ENCODE data around the gene USP6NL.
"Not testable (repeated sequence)": the region's sequence is repeated elsewhere in the genome, so short reads cannot be mapped to it uniquely, and the experiment has no call there.

Gene USP6NL

DNA sequence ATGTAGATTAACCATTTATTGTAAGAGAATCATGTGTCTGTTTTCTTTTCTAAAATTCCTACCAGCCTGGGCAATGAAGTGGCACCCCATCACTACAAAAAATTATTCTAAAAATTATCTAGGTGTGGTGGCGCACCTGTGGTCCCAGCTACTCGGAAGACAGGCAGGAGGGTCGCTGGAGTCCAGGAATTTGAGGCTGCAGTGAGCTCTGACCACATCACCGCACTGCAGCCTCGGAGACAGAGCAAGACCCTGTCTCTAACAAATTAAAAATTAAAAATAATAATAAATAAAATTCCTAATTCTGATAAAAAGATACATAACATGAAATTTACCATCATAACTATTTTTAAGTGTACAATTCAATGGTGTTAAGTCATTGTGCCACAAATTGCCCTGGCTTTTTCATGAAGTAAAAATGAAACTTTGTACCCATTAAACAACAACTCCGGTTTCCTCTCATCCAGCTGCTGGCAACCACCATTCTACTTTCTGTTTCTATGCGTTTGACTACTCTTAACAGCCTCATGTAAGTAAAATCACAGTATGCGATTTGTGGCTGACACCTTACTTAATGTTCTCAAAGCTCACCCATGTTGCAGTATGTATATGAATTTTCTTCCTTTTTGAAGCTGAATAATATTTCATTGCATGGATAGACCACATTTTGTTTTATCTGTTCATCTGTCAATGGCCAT lies 20.6 kb upstream of the USP6NL start:
- H3K27ac ChIP-seq (replicated peaks), result no peak overlapping the region
- TF ChIP-seq SPI1 (IDR thresholded peaks at IDR 0.05; ENCODE audit: borderline replicate concordance, low read depth) (no peak), CTCF (IDR thresholded peaks at IDR 0.05; ENCODE audit: insufficient read depth, low read length) (no peak), GABPA (IDR thresholded peaks at IDR 0.05; ENCODE audit: low read depth) (no peak), POLR2AphosphoS5 (IDR thresholded peaks at IDR 0.05; ENCODE audit: low read depth) (no peak)
- TF ChIP-seq, protein P1, sequence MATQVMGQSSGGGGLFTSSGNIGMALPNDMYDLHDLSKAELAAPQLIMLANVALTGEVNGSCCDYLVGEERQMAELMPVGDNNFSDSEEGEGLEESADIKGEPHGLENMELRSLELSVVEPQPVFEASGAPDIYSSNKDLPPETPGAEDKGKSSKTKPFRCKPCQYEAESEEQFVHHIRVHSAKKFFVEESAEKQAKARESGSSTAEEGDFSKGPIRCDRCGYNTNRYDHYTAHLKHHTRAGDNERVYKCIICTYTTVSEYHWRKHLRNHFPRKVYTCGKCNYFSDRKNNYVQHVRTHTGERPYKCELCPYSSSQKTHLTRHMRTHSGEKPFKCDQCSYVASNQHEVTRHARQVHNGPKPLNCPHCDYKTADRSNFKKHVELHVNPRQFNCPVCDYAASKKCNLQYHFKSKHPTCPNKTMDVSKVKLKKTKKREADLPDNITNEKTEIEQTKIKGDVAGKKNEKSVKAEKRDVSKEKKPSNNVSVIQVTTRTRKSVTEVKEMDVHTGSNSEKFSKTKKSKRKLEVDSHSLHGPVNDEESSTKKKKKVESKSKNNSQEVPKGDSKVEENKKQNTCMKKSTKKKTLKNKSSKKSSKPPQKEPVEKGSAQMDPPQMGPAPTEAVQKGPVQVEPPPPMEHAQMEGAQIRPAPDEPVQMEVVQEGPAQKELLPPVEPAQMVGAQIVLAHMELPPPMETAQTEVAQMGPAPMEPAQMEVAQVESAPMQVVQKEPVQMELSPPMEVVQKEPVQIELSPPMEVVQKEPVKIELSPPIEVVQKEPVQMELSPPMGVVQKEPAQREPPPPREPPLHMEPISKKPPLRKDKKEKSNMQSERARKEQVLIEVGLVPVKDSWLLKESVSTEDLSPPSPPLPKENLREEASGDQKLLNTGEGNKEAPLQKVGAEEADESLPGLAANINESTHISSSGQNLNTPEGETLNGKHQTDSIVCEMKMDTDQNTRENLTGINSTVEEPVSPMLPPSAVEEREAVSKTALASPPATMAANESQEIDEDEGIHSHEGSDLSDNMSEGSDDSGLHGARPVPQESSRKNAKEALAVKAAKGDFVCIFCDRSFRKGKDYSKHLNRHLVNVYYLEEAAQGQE (IDR thresholded peaks at IDR 0.05; ENCODE audit: insufficient replicate concordance, low read depth), result no peak
- DNase-seq (ENCODE audit: low read depth in 1 of 2, low spot score in 1 of 2), result no peak
- H3K27me3 ChIP-seq (ENCODE audit: insufficient read depth, poor library complexity, severe bottlenecking), result no peaks in the 10 kb centered on the region
- no peak overlapping the region for H3K4me3 ChIP-seq (replicated peaks; ENCODE audit: insufficient read depth, low read length)

DNA sequence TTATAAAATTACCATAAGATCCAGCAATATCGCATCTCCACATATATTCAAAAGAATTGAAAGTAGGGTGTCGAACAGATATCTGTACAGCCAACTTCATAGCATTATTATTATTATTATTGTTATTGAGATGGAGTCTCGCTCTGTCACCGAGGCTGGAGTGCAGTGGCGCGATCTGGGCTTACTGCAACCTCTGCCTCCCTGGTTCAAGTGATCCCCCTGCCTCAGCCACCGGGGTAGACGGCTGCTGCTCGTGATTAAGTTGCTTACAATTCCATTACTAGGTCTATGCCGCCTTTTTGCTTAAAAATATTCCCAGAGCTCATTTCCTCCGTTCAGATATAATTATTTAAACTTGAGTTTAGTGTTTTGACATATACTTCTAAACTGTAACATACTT lies 19.8 kb upstream of the USP6NL start:
- H3K4me3 ChIP-seq (replicated peaks; ENCODE audit: insufficient read depth, low read length), result no peak overlapping the region
- H3K27me3 ChIP-seq (ENCODE audit: insufficient read depth, poor library complexity, severe bottlenecking), result no peaks in the 10 kb centered on the region
- DNase-seq (ENCODE audit: low read depth in 1 of 2, low spot score in 1 of 2), result no peak
- H3K27ac ChIP-seq (replicated peaks), result no peak overlapping the region
- TF ChIP-seq, protein P1 (IDR thresholded peaks at IDR 0.05; ENCODE audit: insufficient replicate concordance, low read depth), result no peak
- TF ChIP-seq CTCF (IDR thresholded peaks at IDR 0.05; ENCODE audit: insufficient read depth, low read length) (no peak), SPI1 (IDR thresholded peaks at IDR 0.05; ENCODE audit: borderline replicate concordance, low read depth) (no peak), GABPA (IDR thresholded peaks at IDR 0.05; ENCODE audit: low read depth) (no peak), POLR2AphosphoS5 (IDR thresholded peaks at IDR 0.05; ENCODE audit: low read depth) (no peak)

DNA sequence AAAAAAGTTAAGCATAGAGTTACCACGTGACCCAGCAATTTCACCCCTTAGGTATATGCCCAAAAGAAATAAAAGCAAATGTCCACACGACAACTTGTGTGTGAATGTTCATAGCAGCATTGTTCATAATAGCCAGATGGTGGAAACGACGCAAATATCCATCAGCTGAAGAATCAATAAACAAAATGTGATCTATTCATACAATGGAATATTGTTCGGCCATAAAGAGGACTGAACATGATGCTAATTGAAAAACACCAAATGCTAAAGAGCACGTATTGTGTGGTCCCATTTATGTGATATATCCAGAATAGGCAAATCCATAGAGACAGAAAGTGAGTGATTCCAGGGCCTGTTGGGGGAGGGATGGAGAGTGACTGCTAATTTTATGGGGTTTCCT lies 18.3 kb upstream of the USP6NL start:
- Histone ChIP-seq H3K27ac (replicated peaks) (no peak overlapping the region), H3K4me3 (replicated peaks; ENCODE audit: insufficient read depth, low read length) (no peak overlapping the region), H3K27me3 (ENCODE audit: insufficient read depth, poor library complexity, severe bottlenecking) (no peaks in the 10 kb centered on the region)
- no peak for TF ChIP-seq POLR2AphosphoS5 (IDR thresholded peaks at IDR 0.05; ENCODE audit: low read depth)
- no peak for TF ChIP-seq SPI1 (IDR thresholded peaks at IDR 0.05; ENCODE audit: borderline replicate concordance, low read depth)
- TF ChIP-seq, protein P1 (IDR thresholded peaks at IDR 0.05; ENCODE audit: insufficient replicate concordance, low read depth), result no peak
- TF ChIP-seq GABPA (IDR thresholded peaks at IDR 0.05; ENCODE audit: low read depth), result no peak
- no peak for TF ChIP-seq CTCF (IDR thresholded peaks at IDR 0.05; ENCODE audit: insufficient read depth, low read length)
- no peak for DNase-seq (ENCODE audit: low read depth in 1 of 2, low spot score in 1 of 2)

GRCh38 chr10:11627941-11628340 lies 16.5 kb upstream of the USP6NL start:
- DNase-seq (ENCODE audit: low read depth in 1 of 2, low spot score in 1 of 2); H3K27ac ChIP-seq (replicated peaks); H3K4me3 ChIP-seq (replicated peaks; ENCODE audit: insufficient read depth, low read length): not testable (repeated sequence)

More at GRCh38 chr10:11627941-11628340, 16.5 kb upstream of the USP6NL start:
- H3K27me3 ChIP-seq (ENCODE audit: insufficient read depth, poor library complexity, severe bottlenecking), result not testable (repeated sequence)

Measured in HL-60 (cell line).